EL (cell line): Measurements from ENCODE around the gene USP12.
"Not testable (repeated sequence)": the region's sequence is repeated elsewhere in the genome, so short reads cannot be mapped to it uniquely, and the experiment has no call there.

ENCODE experiments used
- DNase-seq: peaks from one replicate; pipeline ENCODE4 v3.0.0-alpha.2; 2016

Gene USP12

GRCh38 chr13:27171244-27171826 is at the start of gene USP12:
USP12 (minus strand) TSS chr13:27171811; CDS start chr13:27171639, 172 bp downstream.
- no peak for DNase-seq

- DNase-seq = no peak
These were observed 48.0 kb upstream of the USP12 start for GRCh38 chr13:27219611-27220010.

- DNase-seq = not testable (repeated sequence)
These were observed 47.2 kb upstream of the USP12 start for GRCh38 chr13:27218861-27219260.

- not testable (repeated sequence) for DNase-seq
These were observed 46.2 kb upstream of the USP12 start for GRCh38 chr13:27217791-27218190.

GRCh38 chr13:27213386-27213785 is 41.8 kb upstream of the USP12 start:
- not testable (repeated sequence) for DNase-seq

GRCh38 chr13:27211771-27212364 is 40.3 kb upstream of the USP12 start:
- DNase-seq = peak; percentile 84

GRCh38 chr13:27211271-27211670 is 39.7 kb upstream of the USP12 start:
- no peak for DNase-seq

- no peak for DNase-seq
These were observed 36.9 kb upstream of the USP12 start for GRCh38 chr13:27208514-27208913.

- DNase-seq = peak; percentile 21
These were observed 32.2 kb upstream of the USP12 start for GRCh38 chr13:27203854-27204253.

GRCh38 chr13:27203186-27203585 is 31.6 kb upstream of the USP12 start:
- DNase-seq = no peak

GRCh38 chr13:27201661-27202060 is 30.1 kb upstream of the USP12 start:
- no peak for DNase-seq

GRCh38 chr13:27200413-27201070 is 28.9 kb upstream of the USP12 start:
- no peak for DNase-seq

GRCh38 chr13:27199696-27200095 is 28.1 kb upstream of the USP12 start:
- DNase-seq = no peak

- no peak for DNase-seq
These were observed 27.6 kb upstream of the USP12 start for GRCh38 chr13:27199211-27199610.

GRCh38 chr13:27194895-27195764 is 23.5 kb upstream of the USP12 start:
- DNase-seq = peak; percentile 94

GRCh38 chr13:27194209-27194608 is 22.6 kb upstream of the USP12 start:
- DNase-seq = no peak

- no peak for DNase-seq
These were observed 21.9 kb upstream of the USP12 start for GRCh38 chr13:27193496-27193895.

- DNase-seq = no peak
These were observed 21.4 kb upstream of the USP12 start for GRCh38 chr13:27192973-27193372.

GRCh38 chr13:27192367-27192766 is 20.8 kb upstream of the USP12 start:
- not testable (repeated sequence) for DNase-seq

- DNase-seq = no peak
These were observed 17.6 kb upstream of the USP12 start for GRCh38 chr13:27189192-27189591.

GRCh38 chr13:27188239-27188638 is 16.6 kb upstream of the USP12 start:
- no peak for DNase-seq

- DNase-seq = no peak
These were observed 14.7 kb upstream of the USP12 start for GRCh38 chr13:27186295-27186694.

- DNase-seq = peak; percentile 27
These were observed 12.0 kb upstream of the USP12 start for GRCh38 chr13:27183561-27184147.
